Stimulated activated memory B cell treated with anti-CD40 and anti-IgM and Interleukin-4, amounts not matched to agents 10 μg/mL and 1 μg/mL and 100 μg/mL, for 72 hours (primary cell): ENCODE measurements around the gene SEMA7A.

Experiments used
- ATAC-seq: fragments of 150-1000 bp; cut with Tn5 transposase; 2 replicates; pipeline ENCODE4 v1.10.0; 2021
- H3K27ac Mint-ChIP-seq: one replicate; pipeline ENCODE4 v1.8.0; 2022; ENCODE audit warnings: mild to moderate bottlenecking, mixed read lengths
- H3K27me3 Mint-ChIP-seq: one replicate; pipeline ENCODE4 v1.8.0; 2022; ENCODE audit warnings: mixed read lengths
- H3K36me3 Mint-ChIP-seq: one replicate; pipeline ENCODE4 v1.8.0; 2022; ENCODE audit warnings: mixed read lengths
- H3K4me1 Mint-ChIP-seq: one replicate; pipeline ENCODE4 v1.8.0; 2022; ENCODE audit warnings: mixed read lengths
- H3K4me3 Mint-ChIP-seq: one replicate; pipeline ENCODE4 v1.8.0; 2022; ENCODE audit warnings: mild to moderate bottlenecking, moderate library complexity, mixed read lengths
- H3K9me3 Mint-ChIP-seq: one replicate; pipeline ENCODE4 v1.8.0; 2022; ENCODE audit warnings: mixed read lengths

The SEMA7A gene

DNA sequence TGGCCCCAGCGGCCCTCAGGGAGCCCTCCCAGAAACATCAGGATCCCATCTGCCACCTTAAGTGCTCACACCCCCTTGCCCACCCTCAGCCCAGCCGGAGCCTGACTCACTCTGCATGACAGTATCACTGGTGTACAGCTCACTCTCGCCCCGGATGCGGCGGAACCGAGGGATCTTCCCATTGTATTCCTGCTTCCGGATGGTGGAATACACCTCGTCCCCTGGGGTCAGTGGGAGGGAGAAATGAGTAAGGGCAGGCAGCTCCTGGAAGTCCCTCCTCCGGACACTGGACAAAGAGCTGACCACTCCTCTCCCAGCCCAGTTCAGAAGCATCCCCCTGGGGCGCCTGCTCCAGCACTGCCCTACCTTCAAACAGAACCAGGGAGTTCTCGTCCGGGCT lies 16.5 kb downstream of the SEMA7A start:
- H3K27ac Mint-ChIP-seq: peak overlapping the region; percentile 94
- no peak for ATAC-seq
- H3K4me1 Mint-ChIP-seq: peaks cover 98% of the 10 kb centered on the region
- no peaks in the 10 kb centered on the region for H3K27me3 Mint-ChIP-seq
- H3K4me3 Mint-ChIP-seq: peak overlapping the region; percentile 59
- peaks cover 98% of the 10 kb centered on the region for H3K36me3 Mint-ChIP-seq
- H3K9me3 Mint-ChIP-seq: no peaks in the 10 kb centered on the region

DNA sequence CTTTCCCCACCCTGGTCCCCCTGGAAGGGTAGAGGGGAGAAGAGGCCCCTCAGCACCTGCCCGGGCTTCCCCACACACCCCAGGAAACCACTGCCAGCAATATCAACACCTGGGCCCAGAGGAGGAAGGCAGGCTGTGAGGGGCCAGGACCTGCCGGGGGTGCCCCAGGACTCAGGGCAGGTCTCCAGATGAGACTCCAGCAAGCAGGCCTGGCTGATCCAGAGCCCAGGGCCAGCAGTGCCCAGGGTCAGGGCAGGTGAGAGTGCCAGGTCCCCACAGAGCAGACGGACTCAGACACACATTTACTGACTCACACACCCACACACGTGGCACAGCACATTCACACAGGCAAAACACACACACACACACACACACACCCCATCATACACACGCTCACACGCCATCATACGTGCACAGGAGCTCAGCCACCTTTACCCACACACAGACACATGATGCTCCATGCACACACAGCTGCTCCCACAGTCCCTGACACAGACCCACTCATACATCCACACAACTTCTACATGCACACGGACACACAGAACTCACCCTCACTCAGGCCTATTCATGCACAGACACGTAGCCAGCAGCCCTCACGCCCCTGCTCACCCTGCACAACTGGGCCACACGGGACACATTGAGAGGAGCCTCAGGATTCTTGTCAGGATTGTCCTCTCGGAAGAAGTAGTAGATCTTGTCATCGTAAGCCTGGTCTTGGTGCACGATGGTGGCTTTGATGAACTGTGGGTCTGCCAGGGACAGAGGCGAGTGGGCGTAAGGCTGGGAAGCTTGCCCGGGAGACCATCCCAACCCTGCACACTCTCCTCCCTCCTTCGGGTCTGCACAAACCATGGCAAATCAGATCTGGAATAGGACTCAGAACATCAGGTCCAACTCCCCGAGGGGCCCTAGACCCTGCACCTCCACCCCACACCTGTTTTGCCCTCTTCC lies 17.5 kb downstream of the SEMA7A start:
- Mint-ChIP-seq H3K27me3 (no peaks in the 10 kb centered on the region), H3K4me1 (peaks cover 98% of the 10 kb centered on the region), H3K27ac (peak overlapping the region; percentile 94), H3K36me3 (peaks cover 99% of the 10 kb centered on the region), H3K9me3 (no peaks in the 10 kb centered on the region), H3K4me3 (peak overlapping the region; percentile 59)
- no peak for ATAC-seq

- no peaks in the 10 kb centered on the region for H3K9me3 Mint-ChIP-seq
- H3K4me3 Mint-ChIP-seq: peak overlapping the region; percentile 9
- ATAC-seq: no peak
- H3K27ac Mint-ChIP-seq: peak overlapping the region; percentile 94
- no peaks in the 10 kb centered on the region for H3K27me3 Mint-ChIP-seq
- peaks cover 99% of the 10 kb centered on the region for H3K36me3 Mint-ChIP-seq
- peaks cover 98% of the 10 kb centered on the region for H3K4me1 Mint-ChIP-seq
Measured at GRCh38 chr15:74414603-74415338, 19.0 kb downstream of the SEMA7A start.

DNA sequence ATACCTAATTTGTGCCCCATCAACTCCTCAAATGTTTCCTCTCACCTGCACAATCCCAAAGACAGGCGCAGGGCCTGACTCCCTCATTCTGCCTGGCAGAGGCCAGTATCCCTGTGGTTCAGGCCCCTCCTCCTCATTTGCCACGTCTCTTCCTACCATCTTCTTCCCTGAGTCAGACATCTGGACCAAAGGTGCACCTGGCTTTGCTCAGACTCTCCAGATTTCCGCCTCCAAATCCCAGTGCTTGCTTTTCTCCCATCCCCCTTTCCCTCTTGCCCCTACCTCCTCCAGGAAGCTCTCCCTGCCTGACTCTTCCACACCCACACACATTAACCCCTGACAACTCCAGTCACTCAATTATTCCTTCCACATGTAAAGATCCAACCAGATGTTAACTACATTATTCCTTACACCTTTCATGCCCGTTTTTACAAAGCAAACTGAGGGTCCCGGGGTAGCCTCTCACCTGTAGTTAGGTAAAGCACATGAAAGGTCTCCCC lies 19.6 kb downstream of the SEMA7A start:
- peaks cover 93% of the 10 kb centered on the region for H3K36me3 Mint-ChIP-seq
- no peak for ATAC-seq
- H3K4me1 Mint-ChIP-seq: peaks cover 94% of the 10 kb centered on the region
- peak overlapping the region; percentile 9 for H3K4me3 Mint-ChIP-seq
- no peaks in the 10 kb centered on the region for H3K9me3 Mint-ChIP-seq
- H3K27ac Mint-ChIP-seq: peak overlapping the region; percentile 94
- H3K27me3 Mint-ChIP-seq: no peaks in the 10 kb centered on the region

DNA sequence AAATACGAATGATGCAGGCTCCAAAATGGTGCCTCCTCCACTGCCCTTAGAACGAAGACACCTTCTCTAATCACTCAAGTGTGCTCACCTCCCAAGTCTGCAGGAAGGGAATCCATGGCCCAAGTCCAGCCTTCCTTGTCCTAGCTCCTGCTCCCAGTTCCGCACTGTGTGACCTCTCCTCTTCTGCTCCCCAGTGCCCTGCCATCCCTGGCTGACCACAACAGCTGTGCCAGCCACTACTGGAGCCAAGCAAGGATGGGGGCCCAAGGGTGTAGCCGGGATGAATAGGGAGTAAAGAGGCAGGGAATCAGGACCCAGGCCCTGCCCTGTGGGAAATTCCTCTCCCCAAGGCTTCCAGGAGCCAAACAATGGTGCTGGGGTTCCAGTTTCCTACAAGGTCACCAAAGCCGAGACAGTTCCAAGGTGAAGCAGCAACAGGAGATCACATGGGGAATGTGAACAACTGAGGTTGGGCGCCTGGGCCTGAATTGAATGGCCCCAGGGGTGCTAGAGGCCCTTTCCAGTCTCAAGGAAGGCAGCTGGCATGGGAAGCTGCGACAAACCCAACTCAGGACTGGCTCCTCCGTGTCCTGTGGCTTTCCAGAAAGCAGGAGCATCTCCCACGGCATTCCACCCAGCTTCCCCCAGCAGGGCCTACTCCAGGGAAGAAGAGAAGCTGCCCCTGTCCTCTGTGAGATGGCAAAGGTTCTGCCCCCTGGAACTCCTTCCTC lies 20.2 kb downstream of the SEMA7A start:
- Mint-ChIP-seq H3K27me3 (no peaks in the 10 kb centered on the region), H3K36me3 (peaks cover 89% of the 10 kb centered on the region), H3K4me1 (peaks cover 94% of the 10 kb centered on the region), H3K4me3 (peak overlapping the region; percentile 9), H3K9me3 (no peaks in the 10 kb centered on the region), H3K27ac (peak overlapping the region; percentile 94)
- ATAC-seq: no peak

DNA sequence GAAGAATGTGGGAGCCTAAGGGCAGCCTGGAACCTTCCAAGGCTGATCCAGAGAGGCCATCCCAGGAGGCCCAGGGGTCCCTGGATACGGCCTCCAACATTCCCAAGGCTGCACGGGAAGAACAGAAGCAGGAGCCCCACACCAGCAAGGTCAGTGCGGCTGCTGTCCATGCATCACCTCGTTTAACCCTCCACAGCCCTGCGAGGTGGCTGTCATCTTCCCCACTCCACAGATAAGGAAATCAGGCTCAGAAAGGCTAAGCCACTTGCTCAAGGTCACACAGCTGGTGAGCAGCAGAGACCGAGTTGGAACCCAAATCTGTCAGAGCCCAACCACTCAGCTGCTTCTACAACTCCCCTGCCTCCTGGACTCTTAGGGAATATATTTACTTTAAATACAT lies 21.6 kb downstream of the SEMA7A start:
- peaks cover 80% of the 10 kb centered on the region for H3K36me3 Mint-ChIP-seq
- peak overlapping the region; percentile 94 for H3K27ac Mint-ChIP-seq

GRCh38 chr15:74411686-74412085 lies 22.1 kb downstream of the SEMA7A start:
- Mint-ChIP-seq H3K4me1 (peaks cover 94% of the 10 kb centered on the region), H3K36me3 (peaks cover 80% of the 10 kb centered on the region), H3K27me3 (no peaks in the 10 kb centered on the region), H3K9me3 (no peaks in the 10 kb centered on the region), H3K27ac (peak overlapping the region; percentile 94), H3K4me3 (peak overlapping the region; percentile 8)
- ATAC-seq: no peak

More for the DNA sequence above, 21.6 kb downstream of the SEMA7A start:
- no peak for ATAC-seq
- Mint-ChIP-seq H3K4me1 (peaks cover 94% of the 10 kb centered on the region), H3K4me3 (no peak overlapping the region), H3K27me3 (no peaks in the 10 kb centered on the region), H3K9me3 (no peaks in the 10 kb centered on the region)

- H3K27me3 Mint-ChIP-seq: no peaks in the 10 kb centered on the region
- no peak overlapping the region for H3K4me3 Mint-ChIP-seq
- peak overlapping the region; percentile 94 for H3K27ac Mint-ChIP-seq
- ATAC-seq: no peak
- H3K9me3 Mint-ChIP-seq: no peaks in the 10 kb centered on the region
- H3K36me3 Mint-ChIP-seq: peaks cover 75% of the 10 kb centered on the region
- H3K4me1 Mint-ChIP-seq: peaks cover 94% of the 10 kb centered on the region
Measured at GRCh38 chr15:74410502-74410901, 23.3 kb downstream of the SEMA7A start.

DNA sequence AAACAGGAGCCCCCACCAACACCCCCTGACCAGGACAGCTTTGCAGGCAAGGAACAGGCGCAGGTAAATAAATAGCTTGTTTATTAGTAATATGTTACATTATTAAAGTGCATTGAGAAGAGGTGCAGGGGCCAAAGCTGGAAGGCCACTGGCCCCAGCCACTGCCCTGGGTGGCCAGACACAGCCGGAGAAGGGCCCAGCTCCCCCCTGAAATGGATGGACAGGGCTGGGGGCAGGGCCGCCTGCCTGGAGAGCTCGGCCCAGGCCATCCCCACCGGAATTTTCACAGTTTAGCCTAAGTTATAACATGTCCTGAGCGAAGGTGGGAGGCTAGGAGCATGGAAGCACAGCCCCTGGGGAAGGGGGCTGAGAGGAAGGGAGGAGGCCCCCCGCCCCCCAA lies 24.5 kb downstream of the SEMA7A start:
- Mint-ChIP-seq H3K27ac (peak overlapping the region; percentile 94), H3K27me3 (no peaks in the 10 kb centered on the region), H3K36me3 (peaks cover 62% of the 10 kb centered on the region), H3K4me3 (no peak overlapping the region), H3K9me3 (no peaks in the 10 kb centered on the region), H3K4me1 (peaks cover 90% of the 10 kb centered on the region)
- ATAC-seq: no peak

- H3K27me3 Mint-ChIP-seq: no peaks in the 10 kb centered on the region
- peak overlapping the region; percentile 94 for H3K27ac Mint-ChIP-seq
- peaks cover 58% of the 10 kb centered on the region for H3K36me3 Mint-ChIP-seq
- no peak for ATAC-seq
- H3K9me3 Mint-ChIP-seq: no peaks in the 10 kb centered on the region
- H3K4me1 Mint-ChIP-seq: peaks cover 90% of the 10 kb centered on the region
- H3K4me3 Mint-ChIP-seq: peak overlapping the region; percentile 9
Measured at GRCh38 chr15:74408815-74409214, 24.9 kb downstream of the SEMA7A start.

GRCh38 chr15:74408385-74408784 lies 25.4 kb downstream of the SEMA7A start:
- ATAC-seq: no peak
- Mint-ChIP-seq H3K27me3 (no peaks in the 10 kb centered on the region), H3K36me3 (peaks cover 54% of the 10 kb centered on the region), H3K4me3 (peak overlapping the region; percentile 9), H3K27ac (peak overlapping the region; percentile 94), H3K9me3 (no peaks in the 10 kb centered on the region), H3K4me1 (peaks cover 90% of the 10 kb centered on the region)

DNA sequence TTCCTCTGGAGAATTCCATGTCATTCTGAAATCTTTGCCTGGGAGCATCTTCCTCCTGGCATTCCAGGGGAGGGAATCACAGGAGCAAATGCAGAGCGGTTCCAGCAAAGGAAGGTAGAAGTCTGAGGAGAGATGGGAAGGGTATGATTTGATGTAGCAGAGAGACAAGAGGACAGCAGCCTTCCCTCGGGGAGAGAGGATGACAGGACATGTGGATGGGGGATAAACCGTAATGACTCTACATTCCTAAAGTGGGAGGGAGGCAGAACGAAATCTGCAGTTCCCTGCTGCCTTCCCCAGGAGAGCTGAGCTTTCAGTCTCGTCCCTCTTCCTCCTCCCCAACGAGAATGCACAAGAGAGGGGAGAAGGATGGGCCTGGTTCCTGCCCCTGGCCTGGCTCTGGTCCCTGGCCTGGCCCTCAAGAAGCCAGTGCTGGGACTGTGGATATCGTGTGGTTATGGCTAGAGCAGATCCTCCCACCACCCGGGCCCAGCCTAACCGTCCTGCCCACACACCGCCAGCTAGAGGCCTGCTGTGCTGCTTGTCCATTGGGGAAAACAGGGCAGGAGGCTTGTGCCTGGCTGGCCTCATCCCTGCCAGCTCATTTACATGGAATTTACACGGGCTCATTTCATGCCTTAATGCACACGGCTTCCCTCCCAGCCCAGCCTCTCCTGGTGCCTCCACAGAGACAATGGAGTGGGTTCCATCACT lies 26.6 kb downstream of the SEMA7A start:
- ATAC-seq: no peak
- H3K27me3 Mint-ChIP-seq: no peaks in the 10 kb centered on the region
- H3K4me3 Mint-ChIP-seq: no peak overlapping the region
- H3K36me3 Mint-ChIP-seq: peaks cover 42% of the 10 kb centered on the region
- H3K27ac Mint-ChIP-seq: peak overlapping the region; percentile 94
- no peaks in the 10 kb centered on the region for H3K9me3 Mint-ChIP-seq
- peaks cover 90% of the 10 kb centered on the region for H3K4me1 Mint-ChIP-seq

- Mint-ChIP-seq H3K9me3 (no peaks in the 10 kb centered on the region), H3K27ac (peak overlapping the region; percentile 94), H3K4me3 (peak overlapping the region; percentile 15), H3K36me3 (peaks cover 35% of the 10 kb centered on the region), H3K27me3 (no peaks in the 10 kb centered on the region), H3K4me1 (peaks cover 90% of the 10 kb centered on the region)
- no peak for ATAC-seq
Measured at GRCh38 chr15:74406517-74406916, 27.2 kb downstream of the SEMA7A start.

GRCh38 chr15:74405823-74406222 lies 27.9 kb downstream of the SEMA7A start:
- no peak overlapping the region for H3K4me3 Mint-ChIP-seq
- H3K36me3 Mint-ChIP-seq: peaks cover 28% of the 10 kb centered on the region
- H3K9me3 Mint-ChIP-seq: no peaks in the 10 kb centered on the region
- no peak for ATAC-seq
- H3K27me3 Mint-ChIP-seq: no peaks in the 10 kb centered on the region
- peaks cover 90% of the 10 kb centered on the region for H3K4me1 Mint-ChIP-seq
- peak overlapping the region; percentile 94 for H3K27ac Mint-ChIP-seq
